H54 (cell line): ENCODE results near the gene SNX11.
"Not testable (repeated sequence)": the region's sequence is repeated elsewhere in the genome, so short reads cannot be mapped to it uniquely, and the experiment has no call there.

Experiments used
- DNase-seq: peaks from one replicate; pipeline ENCODE4 v3.0.0; 2011; ENCODE audit warnings: low spot score, mixed read lengths; ENCODE audit not compliant: insufficient read length
- FAIRE-seq: peaks from 3 replicates; lab custom pipeline; 2011; peaks lifted over from hg19 to GRCh38; lab: Jason Lieb, UNC
- POLR2A ChIP-seq: IDR thresholded peaks from 2 replicates; pipeline ENCODE4 v1.6.1; 2011; ENCODE audit warnings: low read depth, mild to moderate bottlenecking, low read length

Gene SNX11

DNA sequence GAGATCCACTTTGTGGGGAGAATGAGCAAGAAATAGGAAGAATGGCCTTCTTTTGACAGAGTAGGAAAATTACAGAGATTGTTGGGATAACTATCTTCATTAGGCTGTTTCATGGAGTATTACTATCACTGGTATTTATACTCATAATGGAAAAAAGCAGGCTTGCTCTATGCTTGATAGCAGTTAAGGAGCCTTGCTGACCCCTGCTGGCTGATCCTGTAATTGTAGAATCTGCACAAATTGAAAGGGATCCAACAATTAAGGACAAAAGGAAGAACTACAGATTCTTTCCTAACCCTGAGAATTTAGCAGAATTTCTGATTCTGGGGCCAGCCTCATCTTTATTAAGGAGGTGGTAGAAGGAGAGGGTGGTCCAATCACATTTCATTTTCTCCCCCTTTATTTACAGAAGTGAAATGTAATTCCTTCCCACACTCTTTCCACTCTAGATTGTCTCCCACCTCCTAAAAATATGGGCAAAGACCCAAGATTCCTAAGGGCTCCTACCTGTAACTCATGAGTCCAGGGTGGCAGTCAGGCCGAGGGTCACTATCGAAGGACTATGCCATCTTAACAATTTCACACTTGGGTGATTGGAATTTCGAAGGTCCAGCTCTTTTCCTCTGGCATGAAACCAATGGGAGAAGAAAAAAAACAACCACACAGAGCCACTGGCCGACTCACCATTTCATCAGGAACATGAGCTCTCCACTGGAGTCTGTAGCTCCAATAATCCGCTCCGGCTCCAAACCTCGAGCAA, 33.1 kb upstream of the SNX11 start:
- TF ChIP-seq POLR2A: no peak
- peak; percentile 48 for FAIRE-seq
- no peak for DNase-seq

DNA sequence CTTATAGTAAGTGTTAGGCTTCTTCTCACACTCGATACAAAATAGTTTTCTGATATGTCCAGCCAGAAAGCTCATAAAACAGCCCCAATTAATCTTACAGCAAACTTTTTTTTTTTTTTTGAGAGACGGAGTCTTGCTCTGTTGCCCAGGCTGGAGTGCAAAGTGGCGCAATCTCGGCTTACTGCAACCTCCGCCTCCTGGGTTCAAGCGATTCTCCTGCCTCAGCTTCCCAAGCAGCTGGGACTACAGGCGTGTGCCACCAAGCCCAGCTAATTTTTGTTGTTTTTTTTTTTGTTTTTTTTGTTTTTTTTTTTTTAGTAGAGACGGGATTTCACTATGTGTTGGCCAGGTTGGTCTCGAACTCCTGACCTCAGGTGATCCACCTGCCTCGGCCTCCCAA, 30.4 kb upstream of the SNX11 start:
- not testable (repeated sequence) for DNase-seq, FAIRE-seq

- DNase-seq (no peak), FAIRE-seq (no peak)
- TF ChIP-seq POLR2A: no peak
Observed at GRCh38 chr17:48081858-48082257, 25.7 kb upstream of the SNX11 start.

GRCh38 chr17:48084932-48085331, 22.6 kb upstream of the SNX11 start:
- FAIRE-seq (no peak), DNase-seq (no peak)
- TF ChIP-seq POLR2A: no peak

DNA sequence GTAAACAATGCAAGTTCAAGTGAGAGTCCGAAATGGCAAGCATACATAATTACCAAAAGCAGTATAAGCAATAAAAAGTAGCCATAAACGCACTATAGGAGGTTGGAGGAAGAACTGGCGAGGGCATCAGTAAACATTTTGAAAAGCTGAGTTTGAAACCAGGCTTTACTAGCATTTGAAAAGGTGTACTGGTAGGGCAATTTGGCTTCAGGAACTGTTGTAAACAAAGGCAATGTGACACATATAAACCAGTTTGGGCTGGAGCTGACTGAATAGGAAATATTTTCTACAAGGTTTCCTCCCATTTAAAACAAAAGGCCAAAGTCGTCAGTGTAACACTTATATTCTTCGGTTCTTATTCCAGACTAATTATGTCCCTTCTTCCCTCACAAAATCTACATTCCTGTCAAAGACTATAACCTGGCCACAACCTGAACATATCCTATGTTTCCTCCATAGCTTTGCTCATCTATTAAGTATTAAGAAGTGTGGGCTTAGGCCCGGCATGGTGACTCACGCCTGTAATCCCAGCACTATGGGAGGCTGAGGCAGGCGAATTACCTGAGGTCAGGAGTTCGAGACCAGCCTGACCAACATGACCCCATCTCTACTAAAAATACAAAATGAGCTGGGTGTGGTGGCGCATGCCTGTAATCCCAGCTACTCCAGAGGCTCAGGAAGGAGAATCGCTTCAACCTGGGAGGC, 14.1 kb upstream of the SNX11 start:
- FAIRE-seq (no peak), DNase-seq (no peak)
- no peak for TF ChIP-seq POLR2A

GRCh38 chr17:48095611-48096010, 12.0 kb upstream of the SNX11 start:
- FAIRE-seq (no peak), DNase-seq (no peak)
- no peak for TF ChIP-seq POLR2A

DNA sequence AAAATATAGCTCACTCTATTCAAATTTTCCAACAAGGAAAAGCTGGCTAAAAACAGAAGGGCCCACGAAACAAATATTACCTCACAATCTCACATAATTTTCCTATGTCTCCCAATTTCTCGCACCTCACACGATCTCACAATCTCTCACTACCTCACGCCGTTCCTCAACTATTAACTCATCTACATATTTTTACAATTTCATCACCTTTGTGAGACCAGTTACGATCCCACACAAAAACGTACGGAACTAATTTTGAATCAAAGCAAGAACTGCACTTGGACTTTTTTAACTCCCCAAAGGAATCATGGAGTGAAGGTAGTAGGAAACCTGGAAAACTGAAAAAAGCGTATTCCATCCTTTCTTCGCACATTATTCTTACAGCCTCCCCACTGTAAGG, 7.4 kb upstream of the SNX11 start:
- FAIRE-seq (no peak), DNase-seq (no peak)
- no peak for TF ChIP-seq POLR2A

DNA sequence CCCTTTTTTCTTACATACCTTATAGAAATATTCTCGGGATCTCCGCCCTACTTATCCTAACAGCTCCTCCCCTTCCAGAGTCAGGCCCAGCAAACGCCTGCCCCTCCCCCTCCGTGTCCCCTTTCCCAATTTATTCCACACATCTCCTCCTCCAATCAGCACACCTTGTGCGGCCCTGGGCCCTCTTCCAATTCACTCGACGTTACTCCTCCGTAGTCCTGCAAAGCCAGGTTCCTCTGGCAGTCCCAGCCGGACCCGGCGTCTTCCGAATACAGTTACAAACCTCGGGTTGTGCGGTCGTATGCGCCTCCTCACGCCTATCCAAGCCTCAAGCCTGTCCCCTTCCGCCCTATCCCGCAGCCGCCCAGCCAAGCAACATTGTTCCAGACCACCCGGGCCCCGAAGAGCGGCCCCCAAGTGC, 7.0 kb upstream of the SNX11 start:
- DNase-seq: peak; percentile 52
- no peak for TF ChIP-seq POLR2A
- FAIRE-seq: no peak

DNA sequence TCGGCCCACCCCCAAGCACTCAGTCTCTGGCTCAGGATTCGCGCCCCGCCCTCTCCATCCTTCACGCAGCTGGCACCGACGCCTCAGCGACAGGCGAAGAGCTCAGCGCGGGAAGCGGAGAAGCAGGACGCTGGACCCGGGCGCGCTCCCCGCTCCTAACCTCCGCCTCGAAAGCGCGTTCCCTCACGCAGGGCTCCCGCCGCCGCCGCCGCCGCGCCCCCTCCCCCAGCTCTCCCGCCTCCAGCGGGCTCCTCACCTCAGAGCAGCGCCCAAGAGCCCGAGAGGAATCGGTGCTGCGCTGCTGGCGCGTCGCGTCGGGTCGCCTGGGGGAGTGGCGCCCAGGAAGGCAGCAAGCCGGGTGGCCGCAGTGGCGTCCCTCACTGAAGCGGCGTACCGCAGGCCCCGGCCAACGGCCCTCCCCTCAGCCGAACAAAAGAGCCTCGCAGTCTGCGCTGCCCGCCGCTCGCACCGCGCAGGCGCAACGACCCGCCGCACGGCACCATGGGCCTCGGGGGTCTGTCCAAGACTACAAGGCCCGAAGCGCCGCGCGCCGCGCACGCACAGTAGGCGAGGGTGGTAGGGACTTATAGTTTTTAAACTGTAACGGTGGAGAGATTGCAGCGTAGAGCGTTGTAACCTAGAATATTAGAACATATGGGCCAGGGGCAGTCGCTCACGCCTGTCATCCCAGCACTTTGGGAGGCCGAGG, 6.4 kb upstream of the SNX11 start, which contains the start of gene CBX1:
Gene CBX1 (minus strand): TSS at position 467 of the 709 bp plus-strand sequence. CDS start 24,474 bp downstream, outside the sequence.
- DNase-seq (peak; percentile 94), FAIRE-seq (no peak)
- TF ChIP-seq POLR2A: peak; percentile 61

DNA sequence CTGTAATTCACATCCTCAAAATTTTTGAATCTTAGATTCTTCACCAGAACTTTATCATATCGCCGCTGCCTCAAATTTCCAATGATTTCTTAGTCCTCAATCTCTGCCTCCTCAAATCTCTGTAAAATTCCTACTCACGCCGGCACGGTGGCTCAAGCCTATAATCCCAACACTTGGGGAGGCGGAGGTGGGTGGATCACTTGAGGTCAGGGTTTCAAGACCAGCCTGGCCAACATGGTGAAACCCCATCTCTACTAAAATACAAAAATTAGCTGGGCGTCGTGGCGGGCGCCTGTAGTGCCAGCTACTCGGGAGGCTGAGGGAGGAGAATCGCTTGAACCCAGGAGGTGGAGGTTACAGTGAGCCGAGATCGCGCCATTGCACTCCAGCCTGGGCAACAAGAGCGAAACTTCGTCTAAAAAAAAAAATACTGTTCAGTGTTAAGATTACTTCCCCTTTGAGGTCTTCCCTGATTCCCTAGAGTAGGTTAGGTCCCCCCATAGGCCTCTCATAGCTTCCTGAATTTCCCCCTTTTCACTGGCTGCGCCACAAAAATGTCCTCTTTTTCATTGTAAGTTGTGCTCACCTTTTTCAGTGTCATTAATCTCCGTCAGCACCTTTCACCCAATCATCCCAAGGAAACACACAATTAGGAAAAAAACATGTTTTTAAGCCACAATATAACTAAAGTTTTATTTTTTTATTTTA, 5.4 kb upstream of the SNX11 start:
- DNase-seq (no peak), FAIRE-seq (no peak)
- no peak for TF ChIP-seq POLR2A

DNA sequence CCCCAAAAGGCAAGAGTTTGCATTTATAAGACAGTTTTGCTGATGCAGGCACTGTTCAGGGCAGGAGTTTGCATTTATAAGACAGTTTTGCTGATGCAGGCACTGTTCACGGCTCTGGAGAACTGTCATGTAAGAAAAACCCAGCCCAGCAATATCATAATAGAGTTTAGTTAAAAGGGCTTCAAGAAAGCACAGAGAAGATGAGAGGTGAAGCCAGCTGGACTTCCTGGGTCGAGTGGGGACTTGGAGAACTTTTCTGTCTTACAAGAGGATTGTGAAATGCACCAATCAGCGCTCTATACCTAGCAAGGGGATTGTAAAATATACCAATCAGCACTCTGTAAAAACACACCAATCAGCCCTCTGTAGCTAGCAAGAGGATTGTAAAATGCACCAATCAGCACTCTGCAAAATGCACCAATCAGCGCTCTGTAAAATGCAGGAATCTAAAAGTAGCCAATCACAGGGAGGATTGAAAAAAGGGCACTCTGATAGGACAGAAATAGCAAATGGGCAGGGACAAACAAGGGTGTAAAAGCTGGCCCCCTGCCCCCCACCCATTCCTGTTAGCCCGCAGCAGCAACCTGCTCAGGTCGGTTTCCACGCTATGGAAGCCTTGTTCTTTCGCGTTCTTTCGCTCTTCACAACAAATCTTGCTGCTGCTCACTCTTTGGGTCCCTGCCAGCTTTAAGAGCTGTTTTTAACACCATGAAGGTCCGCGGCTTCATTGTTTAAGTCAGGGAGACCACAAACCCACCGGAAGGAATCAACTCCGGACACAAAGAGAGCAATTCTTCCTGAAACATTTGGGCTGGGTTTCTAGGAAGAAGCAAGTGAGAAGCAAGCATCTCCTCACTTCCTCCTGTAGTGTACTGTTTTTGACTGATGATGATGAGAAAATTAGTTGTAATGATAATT, 4.5 kb upstream of the SNX11 start:
- TF ChIP-seq POLR2A: no peak
- FAIRE-seq (no peak), DNase-seq (no peak)

DNA sequence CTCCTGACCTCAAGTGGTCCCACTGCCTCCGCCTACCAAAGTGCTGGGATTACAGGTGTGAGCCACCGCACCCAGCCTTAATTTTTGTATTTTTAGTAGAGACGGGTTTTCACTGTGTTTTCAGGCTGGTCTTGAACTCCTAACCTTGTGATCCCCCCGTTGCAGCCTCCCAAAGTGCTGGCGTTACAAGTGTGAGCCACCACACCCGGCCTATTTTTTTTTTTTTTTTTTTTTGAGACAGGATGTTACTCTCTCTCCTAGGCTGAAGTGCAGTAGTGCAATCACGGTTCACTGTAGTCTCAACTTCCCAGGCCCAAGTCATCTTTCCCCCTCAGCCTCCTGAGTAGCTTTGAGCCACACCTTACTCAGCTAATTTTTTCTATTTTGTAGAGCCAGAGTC, 3.1 kb upstream of the SNX11 start:
- no peak for FAIRE-seq
- TF ChIP-seq POLR2A: no peak
- no peak for DNase-seq

DNA sequence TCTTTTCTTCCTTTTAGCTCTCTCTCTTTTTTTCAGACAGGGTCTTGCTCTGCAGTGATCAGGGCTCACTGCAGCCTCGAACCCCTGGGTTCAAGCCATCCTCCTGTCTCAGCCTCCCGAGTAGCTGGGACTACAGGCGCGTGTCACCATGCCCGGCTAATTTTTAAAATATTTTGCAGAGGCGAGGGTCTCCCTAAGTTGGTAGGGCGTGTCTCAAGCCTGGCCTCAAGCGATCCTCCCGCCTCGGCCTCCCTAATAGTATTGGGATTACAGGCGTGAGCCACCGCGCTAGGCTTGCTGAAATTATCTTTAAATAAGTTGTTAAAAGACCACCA, 797 bp upstream of the SNX11 start:
- no peak for TF ChIP-seq POLR2A
- DNase-seq: no peak
- FAIRE-seq: no peak

DNA sequence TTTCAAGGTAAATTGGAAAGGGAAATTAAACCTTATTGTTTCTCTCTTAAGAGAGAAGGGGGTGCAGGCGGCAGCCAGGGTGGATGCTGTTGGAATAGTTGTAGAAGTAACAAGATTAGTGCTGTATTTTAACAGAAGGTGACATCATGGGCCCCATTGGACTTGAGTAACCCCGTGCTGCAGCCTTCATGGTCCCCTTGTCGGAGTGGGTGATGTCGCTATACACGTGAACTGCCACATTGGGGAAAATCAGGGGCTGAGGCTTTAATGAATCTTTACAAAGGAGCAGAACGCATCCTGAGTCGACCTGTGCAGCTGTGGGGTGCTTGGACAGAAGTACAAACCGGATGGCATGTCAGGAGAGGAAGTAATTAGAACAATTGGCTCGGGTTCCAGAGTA, 3.2 kb downstream of the SNX11 start:
- DNase-seq: no peak
- TF ChIP-seq POLR2A: no peak
- no peak for FAIRE-seq
